A172 (cell line): ENCODE data around the gene WWOX. TPM values are rescaled to one million over a fixed set of nuclear protein-coding genes. Genes with fewer than 3 reads are reported as not detected.
A peak's percentile ranks its signal among the peaks of the same experiment; 100 is the strongest.

Experiments
- DNase-seq: peaks from one replicate; pipeline ENCODE4 v3.0.0-alpha.2; 2015; ENCODE audit warnings: low spot score
- total RNA-seq: library from RNA; depleted of rRNA; stranded (reverse); fragments of >200 nt; shearing (Covaris generic); gene quantifications from 2 replicates; pipeline ENCODE4 v1.2.3, GENCODE V29; 2014

The WWOX gene
- total RNA-seq, 1 experiment from 2014 or later = 29.6 TPM

- DNase-seq = no peak
Observed at GRCh38 chr16:78105517-78105916, 6.1 kb downstream of the WWOX start.

GRCh38 chr16:78106686-78107085 is 7.2 kb downstream of the WWOX start:
- DNase-seq = no peak

GRCh38 chr16:78108451-78108850 is 9.0 kb downstream of the WWOX start:
- no peak for DNase-seq

GRCh38 chr16:78113258-78113657 is 13.8 kb downstream of the WWOX start:
- no peak for DNase-seq

- DNase-seq = no peak
Observed at GRCh38 chr16:78115659-78116058, 16.2 kb downstream of the WWOX start.

GRCh38 chr16:78116946-78117345 is 17.5 kb downstream of the WWOX start:
- no peak for DNase-seq

GRCh38 chr16:78117391-78117790 is 17.9 kb downstream of the WWOX start:
- no peak for DNase-seq

GRCh38 chr16:78118469-78119025 is 19.1 kb downstream of the WWOX start:
- DNase-seq = no peak

GRCh38 chr16:78122774-78123315 is 23.4 kb downstream of the WWOX start:
- peak; percentile 61 for DNase-seq

- DNase-seq = no peak
Observed at GRCh38 chr16:78125112-78125844, 25.8 kb downstream of the WWOX start.

- DNase-seq = no peak
Observed at GRCh38 chr16:78126662-78127061, 27.2 kb downstream of the WWOX start.

GRCh38 chr16:78127130-78127529 is 27.7 kb downstream of the WWOX start:
- DNase-seq = no peak

GRCh38 chr16:78128913-78129312 is 29.5 kb downstream of the WWOX start:
- DNase-seq = no peak

- no peak for DNase-seq
Observed at GRCh38 chr16:78129349-78129748, 29.9 kb downstream of the WWOX start.

- DNase-seq = no peak
Observed at GRCh38 chr16:78130083-78130608, 30.7 kb downstream of the WWOX start.

GRCh38 chr16:78130950-78131349 is 31.5 kb downstream of the WWOX start:
- no peak for DNase-seq

GRCh38 chr16:78133919-78134318 is 34.5 kb downstream of the WWOX start:
- DNase-seq = no peak

GRCh38 chr16:78134944-78135619 is 35.6 kb downstream of the WWOX start:
- DNase-seq = no peak

GRCh38 chr16:78137179-78137578 is 37.7 kb downstream of the WWOX start:
- DNase-seq = no peak

- DNase-seq = no peak
Observed at GRCh38 chr16:78137782-78138616, 38.5 kb downstream of the WWOX start.

GRCh38 chr16:78140818-78141466 is 41.5 kb downstream of the WWOX start:
- no peak for DNase-seq
